Measurements from ENCODE around the gene SYTL3. TPM values are rescaled to one million over a fixed set of nuclear protein-coding genes. Genes with fewer than 3 reads are reported as not detected.
A peak's percentile ranks its signal among the peaks of the same experiment; 100 is the strongest.

Gene SYTL3
- total RNA-seq, 1 donor, result 2.2 TPM

DNA sequence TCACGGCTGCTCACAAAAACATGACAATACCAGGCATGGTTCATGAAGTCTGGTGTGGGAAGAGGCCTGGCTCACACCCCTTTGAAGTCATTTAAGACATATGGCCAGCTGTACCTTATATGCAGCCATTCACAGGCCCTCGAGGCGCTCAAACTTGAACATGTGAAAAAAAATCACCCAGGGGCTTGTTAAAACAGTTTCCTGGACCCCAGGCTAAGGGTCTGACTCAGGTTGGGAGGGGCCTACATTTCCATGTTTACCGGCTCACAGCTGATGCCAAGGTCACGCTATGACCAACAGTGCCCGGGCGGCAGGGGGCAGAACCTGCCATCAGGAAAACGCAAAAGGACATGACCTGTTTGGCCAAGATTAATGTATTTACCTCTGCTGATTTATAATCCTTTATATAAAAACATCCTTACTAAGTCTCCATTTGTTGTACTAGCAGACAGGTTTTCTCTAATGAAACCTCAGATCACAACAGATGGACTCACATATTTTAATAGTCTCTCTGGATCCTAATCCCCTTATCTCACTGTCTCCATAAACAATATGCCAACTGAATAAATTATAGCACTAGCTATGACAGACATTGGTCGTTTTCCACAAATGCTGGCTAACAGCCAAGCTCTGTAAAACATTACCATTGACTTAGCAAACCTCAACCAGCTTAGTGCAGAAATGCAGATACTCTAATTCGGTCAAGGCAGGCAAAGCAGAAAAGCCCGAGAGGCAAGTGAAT is 149.4 kb downstream of the SYTL3 start:
- Histone ChIP-seq H3K9me3 (ENCODE audit: low read depth, low read length) (no peaks in the 10 kb centered on the region), H4K20me1 (ENCODE audit: insufficient read depth, low read length) (peaks cover 3% of the 10 kb centered on the region), H3K4me2 (ENCODE audit: insufficient read depth, low read length) (peak overlapping the region; percentile 26), H3K79me2 (ENCODE audit: insufficient read depth, low read length) (peaks cover 90% of the 10 kb centered on the region), H3K4me3 (ENCODE audit: insufficient read depth, low read length) (no peak overlapping the region), H3K4me1 (ENCODE audit: insufficient read depth, low read length) (peaks cover 43% of the 10 kb centered on the region), H3K27ac (ENCODE audit: low read depth, low read length) (peak overlapping the region; percentile 72), H3K27me3 (ENCODE audit: insufficient read depth, low read length) (no peaks in the 10 kb centered on the region), H3K36me3 (ENCODE audit: insufficient read depth, low read length) (no peaks in the 10 kb centered on the region), H2AFZ (ENCODE audit: low read length) (no peak overlapping the region)
- DNase-seq (ENCODE audit: insufficient read length, low spot score, missing footprints), result no peak
- TF ChIP-seq, protein P1, sequence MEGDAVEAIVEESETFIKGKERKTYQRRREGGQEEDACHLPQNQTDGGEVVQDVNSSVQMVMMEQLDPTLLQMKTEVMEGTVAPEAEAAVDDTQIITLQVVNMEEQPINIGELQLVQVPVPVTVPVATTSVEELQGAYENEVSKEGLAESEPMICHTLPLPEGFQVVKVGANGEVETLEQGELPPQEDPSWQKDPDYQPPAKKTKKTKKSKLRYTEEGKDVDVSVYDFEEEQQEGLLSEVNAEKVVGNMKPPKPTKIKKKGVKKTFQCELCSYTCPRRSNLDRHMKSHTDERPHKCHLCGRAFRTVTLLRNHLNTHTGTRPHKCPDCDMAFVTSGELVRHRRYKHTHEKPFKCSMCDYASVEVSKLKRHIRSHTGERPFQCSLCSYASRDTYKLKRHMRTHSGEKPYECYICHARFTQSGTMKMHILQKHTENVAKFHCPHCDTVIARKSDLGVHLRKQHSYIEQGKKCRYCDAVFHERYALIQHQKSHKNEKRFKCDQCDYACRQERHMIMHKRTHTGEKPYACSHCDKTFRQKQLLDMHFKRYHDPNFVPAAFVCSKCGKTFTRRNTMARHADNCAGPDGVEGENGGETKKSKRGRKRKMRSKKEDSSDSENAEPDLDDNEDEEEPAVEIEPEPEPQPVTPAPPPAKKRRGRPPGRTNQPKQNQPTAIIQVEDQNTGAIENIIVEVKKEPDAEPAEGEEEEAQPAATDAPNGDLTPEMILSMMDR (IDR thresholded peaks at IDR 0.05; ENCODE audit: extremely low read depth, low read depth, low read length), result no peak

DNA sequence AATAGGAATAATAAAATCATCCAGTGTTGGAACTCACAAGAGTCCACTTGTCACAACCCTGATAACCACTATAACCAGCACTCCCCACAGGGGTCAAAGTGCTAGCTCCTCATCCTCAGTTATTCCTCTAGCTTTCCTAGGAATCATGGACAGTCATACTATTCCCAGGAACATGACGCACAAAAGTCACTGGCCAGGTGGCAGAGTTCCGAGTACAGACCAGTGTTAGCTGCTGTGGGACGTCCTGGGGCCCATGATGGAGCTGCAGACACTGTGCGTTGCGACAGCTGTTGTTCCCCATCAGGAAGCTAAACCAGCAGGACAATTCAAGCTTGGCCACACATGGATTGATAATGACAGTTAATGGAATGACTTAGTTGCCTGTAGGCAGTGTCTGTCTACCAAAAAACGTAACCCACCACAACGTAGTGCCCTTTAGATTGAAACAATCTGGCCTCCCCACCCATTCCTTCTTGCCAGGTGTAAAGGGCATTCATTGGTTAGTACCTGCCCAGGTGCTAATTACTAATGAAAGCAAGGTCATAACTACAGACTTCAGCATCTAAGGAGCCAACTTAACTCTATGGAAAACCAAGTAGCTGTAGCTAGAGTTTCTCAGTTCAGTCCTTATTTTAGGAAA is 151.9 kb downstream of the SYTL3 start:
- Histone ChIP-seq H3K79me2 (ENCODE audit: insufficient read depth, low read length) (peaks cover 88% of the 10 kb centered on the region), H3K36me3 (ENCODE audit: insufficient read depth, low read length) (no peaks in the 10 kb centered on the region), H3K27ac (ENCODE audit: low read depth, low read length) (no peak overlapping the region), H3K4me2 (ENCODE audit: insufficient read depth, low read length) (no peak overlapping the region), H3K4me3 (ENCODE audit: insufficient read depth, low read length) (no peak overlapping the region), H4K20me1 (ENCODE audit: insufficient read depth, low read length) (peaks cover 3% of the 10 kb centered on the region), H3K9me3 (ENCODE audit: low read depth, low read length) (no peaks in the 10 kb centered on the region), H2AFZ (ENCODE audit: low read length) (no peak overlapping the region), H3K27me3 (ENCODE audit: insufficient read depth, low read length) (no peaks in the 10 kb centered on the region), H3K4me1 (ENCODE audit: insufficient read depth, low read length) (peaks cover 45% of the 10 kb centered on the region)
- TF ChIP-seq, protein P1 (IDR thresholded peaks at IDR 0.05; ENCODE audit: extremely low read depth, low read depth, low read length), result no peak
- DNase-seq (ENCODE audit: insufficient read length, low spot score, missing footprints), result no peak

DNA sequence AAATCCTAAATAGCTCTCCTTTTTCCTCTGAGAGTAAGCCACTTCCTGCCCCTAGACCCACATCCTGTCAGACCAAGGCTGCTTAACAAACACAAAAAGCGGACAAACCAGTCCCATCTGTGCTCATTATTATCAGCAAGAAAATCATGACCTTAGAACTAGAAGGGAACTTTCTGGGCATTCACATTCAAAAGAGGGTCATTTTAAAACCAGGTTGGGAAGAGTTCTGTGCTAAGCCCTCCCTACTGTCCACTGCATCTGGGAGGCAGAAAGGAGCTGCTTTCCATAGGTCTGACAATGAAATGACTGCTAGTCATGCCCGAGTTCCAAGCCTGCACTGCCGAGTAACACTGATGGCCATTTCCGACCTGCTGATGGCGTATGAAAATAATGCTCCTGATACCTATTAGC is 153.9 kb downstream of the SYTL3 start:
- TF ChIP-seq, protein P1 (IDR thresholded peaks at IDR 0.05; ENCODE audit: extremely low read depth, low read depth, low read length), result no peak
- H2AFZ ChIP-seq (ENCODE audit: low read length), result peak overlapping the region; percentile 35
- peaks cover 29% of the 10 kb centered on the region for H3K4me1 ChIP-seq (ENCODE audit: insufficient read depth, low read length)
- H3K9me3 ChIP-seq (ENCODE audit: low read depth, low read length), result no peaks in the 10 kb centered on the region
- H3K4me2 ChIP-seq (ENCODE audit: insufficient read depth, low read length), result peak overlapping the region; percentile 71
- no peaks in the 10 kb centered on the region for H3K27me3 ChIP-seq (ENCODE audit: insufficient read depth, low read length)
- H3K36me3 ChIP-seq (ENCODE audit: insufficient read depth, low read length), result peaks cover 10% of the 10 kb centered on the region
- peak; percentile 64 for DNase-seq (ENCODE audit: insufficient read length, low spot score, missing footprints)
- H3K79me2 ChIP-seq (ENCODE audit: insufficient read depth, low read length), result peaks cover 95% of the 10 kb centered on the region
- H4K20me1 ChIP-seq (ENCODE audit: insufficient read depth, low read length), result peaks cover 3% of the 10 kb centered on the region
- peak overlapping the region; percentile 36 for H3K4me3 ChIP-seq (ENCODE audit: insufficient read depth, low read length)
- peak overlapping the region; percentile 47 for H3K27ac ChIP-seq (ENCODE audit: low read depth, low read length)

DNA sequence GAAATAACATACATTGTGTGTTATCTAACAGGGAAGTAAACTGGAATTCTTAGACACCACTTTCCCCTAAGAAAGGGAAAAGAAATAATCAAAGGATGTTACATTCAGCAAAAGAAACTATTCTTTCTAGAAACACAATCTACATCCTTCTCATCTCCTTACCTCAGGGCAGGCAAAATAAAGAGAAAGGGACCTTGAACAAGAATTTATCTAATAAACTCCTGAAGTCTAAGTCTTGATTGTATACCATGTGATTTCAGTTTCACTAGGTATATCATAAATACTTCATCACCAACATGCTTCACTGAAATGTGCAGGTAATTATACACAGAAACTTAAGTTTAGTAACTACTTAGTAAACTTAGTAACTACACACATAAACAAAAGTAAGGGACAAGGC is 154.4 kb downstream of the SYTL3 start:
- Histone ChIP-seq H3K9me3 (ENCODE audit: low read depth, low read length) (no peaks in the 10 kb centered on the region), H3K27me3 (ENCODE audit: insufficient read depth, low read length) (no peaks in the 10 kb centered on the region), H3K4me3 (ENCODE audit: insufficient read depth, low read length) (peak overlapping the region; percentile 36), H3K4me2 (ENCODE audit: insufficient read depth, low read length) (peak overlapping the region; percentile 71), H2AFZ (ENCODE audit: low read length) (peak overlapping the region; percentile 35), H3K36me3 (ENCODE audit: insufficient read depth, low read length) (peaks cover 10% of the 10 kb centered on the region), H3K4me1 (ENCODE audit: insufficient read depth, low read length) (peaks cover 24% of the 10 kb centered on the region), H3K79me2 (ENCODE audit: insufficient read depth, low read length) (peaks cover 95% of the 10 kb centered on the region), H3K27ac (ENCODE audit: low read depth, low read length) (peak overlapping the region; percentile 47), H4K20me1 (ENCODE audit: insufficient read depth, low read length) (no peaks in the 10 kb centered on the region)
- no peak for DNase-seq (ENCODE audit: insufficient read length, low spot score, missing footprints)
- TF ChIP-seq, protein P1 (IDR thresholded peaks at IDR 0.05; ENCODE audit: extremely low read depth, low read depth, low read length), result no peak
